Measurements from ENCODE around the gene ADAT2.
"Not testable (repeated sequence)": the region's sequence is repeated elsewhere in the genome, so short reads cannot be mapped to it uniquely, and the experiment has no call there.

The ADAT2 gene

GRCh38 chr6:143468823-143469222 lies 18.3 kb upstream of the ADAT2 start:
- not testable (repeated sequence) for H3K4me3 ChIP-seq (ENCODE audit: low read depth in 1 of 2, low read length in 2 of 2); H3K9ac ChIP-seq (ENCODE audit: low read length); H3K4me1 ChIP-seq (ENCODE audit: insufficient read depth, low read length); H3K27ac ChIP-seq (ENCODE audit: low read depth, low read length); H3K9me3 ChIP-seq (ENCODE audit: low read length); H3K27me3 ChIP-seq (ENCODE audit: control insufficient read depth in 1 of 2, insufficient read depth in 2 of 2, low read length in 2 of 2)
- peaks cover 11% of the 10 kb centered on the region for H3K36me3 ChIP-seq (ENCODE audit: insufficient read depth, low read length)

GRCh38 chr6:143468026-143468425 lies 17.5 kb upstream of the ADAT2 start:
- Histone ChIP-seq H3K4me3 (ENCODE audit: low read depth in 1 of 2, low read length in 2 of 2) (no peak overlapping the region), H3K36me3 (ENCODE audit: insufficient read depth, low read length) (peaks cover 9% of the 10 kb centered on the region), H3K4me1 (ENCODE audit: insufficient read depth, low read length) (no peaks in the 10 kb centered on the region), H3K27me3 (ENCODE audit: control insufficient read depth in 1 of 2, insufficient read depth in 2 of 2, low read length in 2 of 2) (no peaks in the 10 kb centered on the region), H3K9me3 (ENCODE audit: low read length) (no peaks in the 10 kb centered on the region), H3K27ac (ENCODE audit: low read depth, low read length) (no peak overlapping the region), H3K9ac (ENCODE audit: low read length) (no peak overlapping the region)

GRCh38 chr6:143465546-143465945 lies 15.1 kb upstream of the ADAT2 start:
- H3K9ac ChIP-seq (ENCODE audit: low read length): no peak overlapping the region
- H3K4me1 ChIP-seq (ENCODE audit: insufficient read depth, low read length): no peaks in the 10 kb centered on the region
- H3K9me3 ChIP-seq (ENCODE audit: low read length): no peaks in the 10 kb centered on the region
- H3K27ac ChIP-seq (ENCODE audit: low read depth, low read length): no peak overlapping the region
- H3K27me3 ChIP-seq (ENCODE audit: control insufficient read depth in 1 of 2, insufficient read depth in 2 of 2, low read length in 2 of 2): no peaks in the 10 kb centered on the region
- no peak overlapping the region for H3K4me3 ChIP-seq (ENCODE audit: low read depth in 1 of 2, low read length in 2 of 2)
- H3K36me3 ChIP-seq (ENCODE audit: insufficient read depth, low read length): no peaks in the 10 kb centered on the region

GRCh38 chr6:143457563-143458359 lies 7.3 kb upstream of the ADAT2 start:
- Histone ChIP-seq H3K9ac (ENCODE audit: low read length) (no peak overlapping the region), H3K9me3 (ENCODE audit: low read length) (no peaks in the 10 kb centered on the region), H3K27me3 (ENCODE audit: control insufficient read depth in 1 of 2, insufficient read depth in 2 of 2, low read length in 2 of 2) (no peaks in the 10 kb centered on the region), H3K4me1 (ENCODE audit: insufficient read depth, low read length) (no peaks in the 10 kb centered on the region), H3K27ac (ENCODE audit: low read depth, low read length) (no peak overlapping the region), H3K4me3 (ENCODE audit: low read depth in 1 of 2, low read length in 2 of 2) (no peak overlapping the region), H3K36me3 (ENCODE audit: insufficient read depth, low read length) (peaks cover 6% of the 10 kb centered on the region)

- H3K9ac ChIP-seq (ENCODE audit: low read length): peak overlapping the region; percentile 98
- peak overlapping the region in 1 of 2 donors; percentile 99 for H3K4me3 ChIP-seq (ENCODE audit: low read depth in 1 of 2, low read length in 2 of 2)
- no peaks in the 10 kb centered on the region for H3K36me3 ChIP-seq (ENCODE audit: insufficient read depth, low read length)
- H3K4me1 ChIP-seq (ENCODE audit: insufficient read depth, low read length): peaks cover 22% of the 10 kb centered on the region
- H3K27me3 ChIP-seq (ENCODE audit: control insufficient read depth in 1 of 2, insufficient read depth in 2 of 2, low read length in 2 of 2): no peaks in the 10 kb centered on the region
- no peaks in the 10 kb centered on the region for H3K9me3 ChIP-seq (ENCODE audit: low read length)
- H3K27ac ChIP-seq (ENCODE audit: low read depth, low read length): no peak overlapping the region
Observed at GRCh38 chr6:143451531-143451930, 1.0 kb upstream of the ADAT2 start.

GRCh38 chr6:143449714-143450452 lies 612 bp downstream of the ADAT2 start:
- peak overlapping the region; percentile 98 for H3K9ac ChIP-seq (ENCODE audit: low read length)
- no peaks in the 10 kb centered on the region for H3K27me3 ChIP-seq (ENCODE audit: control insufficient read depth in 1 of 2, insufficient read depth in 2 of 2, low read length in 2 of 2)
- peaks cover 22% of the 10 kb centered on the region for H3K4me1 ChIP-seq (ENCODE audit: insufficient read depth, low read length)
- no peaks in the 10 kb centered on the region for H3K9me3 ChIP-seq (ENCODE audit: low read length)
- H3K36me3 ChIP-seq (ENCODE audit: insufficient read depth, low read length): no peaks in the 10 kb centered on the region
- H3K27ac ChIP-seq (ENCODE audit: low read depth, low read length): peak overlapping the region; percentile 54
- peak overlapping the region; percentile 73 to 99 for H3K4me3 ChIP-seq (ENCODE audit: low read depth in 1 of 2, low read length in 2 of 2)

GRCh38 chr6:143449082-143449713 lies 1.3 kb downstream of the ADAT2 start:
- no peaks in the 10 kb centered on the region for H3K27me3 ChIP-seq (ENCODE audit: control insufficient read depth in 1 of 2, insufficient read depth in 2 of 2, low read length in 2 of 2)
- H3K27ac ChIP-seq (ENCODE audit: low read depth, low read length): no peak overlapping the region
- H3K9me3 ChIP-seq (ENCODE audit: low read length): no peaks in the 10 kb centered on the region
- peak overlapping the region; percentile 73 to 99 for H3K4me3 ChIP-seq (ENCODE audit: low read depth in 1 of 2, low read length in 2 of 2)
- peaks cover 22% of the 10 kb centered on the region for H3K4me1 ChIP-seq (ENCODE audit: insufficient read depth, low read length)
- H3K36me3 ChIP-seq (ENCODE audit: insufficient read depth, low read length): no peaks in the 10 kb centered on the region
- H3K9ac ChIP-seq (ENCODE audit: low read length): peak overlapping the region; percentile 98

GRCh38 chr6:143447865-143448264 lies 2.6 kb downstream of the ADAT2 start:
- not testable (repeated sequence) for H3K36me3 ChIP-seq (ENCODE audit: insufficient read depth, low read length); H3K9ac ChIP-seq (ENCODE audit: low read length); H3K27me3 ChIP-seq (ENCODE audit: control insufficient read depth in 1 of 2, insufficient read depth in 2 of 2, low read length in 2 of 2); H3K27ac ChIP-seq (ENCODE audit: low read depth, low read length); H3K9me3 ChIP-seq (ENCODE audit: low read length); H3K4me3 ChIP-seq (ENCODE audit: low read depth in 1 of 2, low read length in 2 of 2)
- H3K4me1 ChIP-seq (ENCODE audit: insufficient read depth, low read length): peaks cover 22% of the 10 kb centered on the region

- Histone ChIP-seq H3K9me3 (ENCODE audit: low read length) (no peaks in the 10 kb centered on the region), H3K4me1 (ENCODE audit: insufficient read depth, low read length) (no peaks in the 10 kb centered on the region), H3K36me3 (ENCODE audit: insufficient read depth, low read length) (no peaks in the 10 kb centered on the region), H3K27ac (ENCODE audit: low read depth, low read length) (no peak overlapping the region), H3K4me3 (ENCODE audit: low read depth in 1 of 2, low read length in 2 of 2) (no peak overlapping the region), H3K9ac (ENCODE audit: low read length) (no peak overlapping the region), H3K27me3 (ENCODE audit: control insufficient read depth in 1 of 2, insufficient read depth in 2 of 2, low read length in 2 of 2) (no peaks in the 10 kb centered on the region)
Observed at GRCh38 chr6:143443096-143443495, 7.4 kb downstream of the ADAT2 start.

GRCh38 chr6:143441680-143442545 lies 8.6 kb downstream of the ADAT2 start:
- no peaks in the 10 kb centered on the region for H3K9me3 ChIP-seq (ENCODE audit: low read length)
- no peak overlapping the region for H3K9ac ChIP-seq (ENCODE audit: low read length)
- H3K27ac ChIP-seq (ENCODE audit: low read depth, low read length): no peak overlapping the region
- H3K27me3 ChIP-seq (ENCODE audit: control insufficient read depth in 1 of 2, insufficient read depth in 2 of 2, low read length in 2 of 2): no peaks in the 10 kb centered on the region
- H3K4me3 ChIP-seq (ENCODE audit: low read depth in 1 of 2, low read length in 2 of 2): no peak overlapping the region
- H3K36me3 ChIP-seq (ENCODE audit: insufficient read depth, low read length): no peaks in the 10 kb centered on the region
- no peaks in the 10 kb centered on the region for H3K4me1 ChIP-seq (ENCODE audit: insufficient read depth, low read length)

- H3K4me3 ChIP-seq (ENCODE audit: low read depth in 1 of 2, low read length in 2 of 2): no peak overlapping the region
- no peak overlapping the region for H3K27ac ChIP-seq (ENCODE audit: low read depth, low read length)
- no peaks in the 10 kb centered on the region for H3K36me3 ChIP-seq (ENCODE audit: insufficient read depth, low read length)
- no peak overlapping the region for H3K9ac ChIP-seq (ENCODE audit: low read length)
- no peaks in the 10 kb centered on the region for H3K4me1 ChIP-seq (ENCODE audit: insufficient read depth, low read length)
- no peaks in the 10 kb centered on the region for H3K27me3 ChIP-seq (ENCODE audit: control insufficient read depth in 1 of 2, insufficient read depth in 2 of 2, low read length in 2 of 2)
- no peaks in the 10 kb centered on the region for H3K9me3 ChIP-seq (ENCODE audit: low read length)
Observed at GRCh38 chr6:143441010-143441409, 9.5 kb downstream of the ADAT2 start.

Measured in muscle layer of colon (tissue), 2 donors.